Measurements from ENCODE around the gene LCA5L. TPM values are rescaled to one million over a fixed set of nuclear protein-coding genes. Genes with fewer than 3 reads are reported as not detected.

LCA5L gene
- total and polyA plus RNA-seq, 7 donors = 1.2 to 5.3 (median 3.3) TPM

- ATAC-seq = peak; percentile 63 to 72 (median 66)
- H3K27ac ChIP-seq = peak overlapping the region; percentile 78
- peaks cover 57% of the 10 kb centered on the region for H3K4me1 ChIP-seq
- H3K36me3 ChIP-seq (ENCODE audit: insufficient read depth in 1 of 2, low read depth in 1 of 2) = peaks cover 0 to under 1% of the 10 kb centered on the region in 2 donors
- no peaks in the 10 kb centered on the region for H3K27me3 ChIP-seq (ENCODE audit: insufficient read depth in 3 of 3, low read length in 2 of 3)
- no peaks in the 10 kb centered on the region for H3K9me3 ChIP-seq
- intact Hi-C loops (cut with DNase I) = no loop called here
- DNase-seq = no peak
- WGBS, 3 donors = 44 to 66% (median 46%) methylated on average over 3 of the region's 3 CpGs
- no peak overlapping the region for H3K4me3 ChIP-seq
- TF ChIP-seq CTCF (IDR thresholded peaks at IDR 0.05) = no peak
Measured at GRCh38 chr21:39481886-39482285, 36.3 kb upstream of the LCA5L start.

- Histone ChIP-seq H3K9me3 (no peaks in the 10 kb centered on the region), H3K27me3 (ENCODE audit: insufficient read depth in 3 of 3, low read length in 2 of 3) (no peaks in the 10 kb centered on the region), H3K4me3 (no peak overlapping the region), H3K27ac (peak overlapping the region; percentile 78), H3K4me1 (peaks cover 57% of the 10 kb centered on the region), H3K36me3 (ENCODE audit: insufficient read depth in 1 of 2, low read depth in 1 of 2) (peaks cover 0 to 12% of the 10 kb centered on the region in 2 donors)
- no peak for TF ChIP-seq CTCF (IDR thresholded peaks at IDR 0.05)
- ATAC-seq (no peak), DNase-seq (no peak)
- 51 to 79% (median 70%) methylated on average over 4 of the region's 4 CpGs for WGBS, 3 donors
- intact Hi-C loops (cut with DNase I) = no loop called here
Measured at GRCh38 chr21:39480271-39480670, 34.7 kb upstream of the LCA5L start.

GRCh38 chr21:39479814-39480182, 34.2 kb upstream of the LCA5L start:
- peaks cover 0 to 17% of the 10 kb centered on the region in 2 donors for H3K36me3 ChIP-seq (ENCODE audit: insufficient read depth in 1 of 2, low read depth in 1 of 2)
- no peaks in the 10 kb centered on the region for H3K9me3 ChIP-seq
- ATAC-seq (no peak), DNase-seq (no peak)
- H3K27ac ChIP-seq = peak overlapping the region; percentile 42
- intact Hi-C loops (cut with DNase I) = no loop called here
- 31 to 59% (median 43%) methylated on average over 2 of the region's 2 CpGs for WGBS, 3 donors
- no peak for TF ChIP-seq CTCF (IDR thresholded peaks at IDR 0.05)
- peaks cover 55% of the 10 kb centered on the region for H3K4me1 ChIP-seq
- H3K27me3 ChIP-seq (ENCODE audit: insufficient read depth in 3 of 3, low read length in 2 of 3) = no peaks in the 10 kb centered on the region
- H3K4me3 ChIP-seq = no peak overlapping the region

- 69 to 81% (median 72%) methylated on average over 4 of the region's 4 CpGs for WGBS, 3 donors
- ATAC-seq = no peak
Measured at GRCh38 chr21:39479164-39479813, 33.7 kb upstream of the LCA5L start.

More at GRCh38 chr21:39479164-39479813, 33.7 kb upstream of the LCA5L start:
- H3K9me3 ChIP-seq = no peaks in the 10 kb centered on the region
- no peak overlapping the region for H3K4me3 ChIP-seq
- intact Hi-C loops (cut with DNase I) = no loop called here
- H3K36me3 ChIP-seq (ENCODE audit: insufficient read depth in 1 of 2, low read depth in 1 of 2) = peaks cover 0 to 18% of the 10 kb centered on the region in 2 donors
- TF ChIP-seq CTCF (IDR thresholded peaks at IDR 0.05) = no peak
- H3K4me1 ChIP-seq = peaks cover 49% of the 10 kb centered on the region
- DNase-seq = no peak
- no peaks in the 10 kb centered on the region for H3K27me3 ChIP-seq (ENCODE audit: insufficient read depth in 3 of 3, low read length in 2 of 3)
- H3K27ac ChIP-seq = peak overlapping the region; percentile 42
